Subcutaneous adipose tissue (tissue), 4 donors: ENCODE measurements around the gene ATXN1. TPM values are rescaled to one million over a fixed set of nuclear protein-coding genes. Genes with fewer than 3 reads are reported as not detected.

Source experiments
- total RNA-seq, 4 donors: library from RNA; depleted of rRNA; stranded (reverse); fragments of >200 nt; gene quantifications; one replicate each; pipeline ENCODE4 v1.1.0, GENCODE V29; 2016
- TF ChIP-seq, protein P1 (sequence below): fragments of 450-650 bp; IDR thresholded peaks from one replicate; pipeline ENCODE4 v1.5.1; 2016; ENCODE audit warnings: low read depth, mild to moderate bottlenecking, control low read depth, antibody characterized with exemption, moderate library complexity

ATXN1 gene
- total RNA-seq, 4 donors from 2014 or later, result 27.1 to 35.6 (median 35.1) TPM

DNA sequence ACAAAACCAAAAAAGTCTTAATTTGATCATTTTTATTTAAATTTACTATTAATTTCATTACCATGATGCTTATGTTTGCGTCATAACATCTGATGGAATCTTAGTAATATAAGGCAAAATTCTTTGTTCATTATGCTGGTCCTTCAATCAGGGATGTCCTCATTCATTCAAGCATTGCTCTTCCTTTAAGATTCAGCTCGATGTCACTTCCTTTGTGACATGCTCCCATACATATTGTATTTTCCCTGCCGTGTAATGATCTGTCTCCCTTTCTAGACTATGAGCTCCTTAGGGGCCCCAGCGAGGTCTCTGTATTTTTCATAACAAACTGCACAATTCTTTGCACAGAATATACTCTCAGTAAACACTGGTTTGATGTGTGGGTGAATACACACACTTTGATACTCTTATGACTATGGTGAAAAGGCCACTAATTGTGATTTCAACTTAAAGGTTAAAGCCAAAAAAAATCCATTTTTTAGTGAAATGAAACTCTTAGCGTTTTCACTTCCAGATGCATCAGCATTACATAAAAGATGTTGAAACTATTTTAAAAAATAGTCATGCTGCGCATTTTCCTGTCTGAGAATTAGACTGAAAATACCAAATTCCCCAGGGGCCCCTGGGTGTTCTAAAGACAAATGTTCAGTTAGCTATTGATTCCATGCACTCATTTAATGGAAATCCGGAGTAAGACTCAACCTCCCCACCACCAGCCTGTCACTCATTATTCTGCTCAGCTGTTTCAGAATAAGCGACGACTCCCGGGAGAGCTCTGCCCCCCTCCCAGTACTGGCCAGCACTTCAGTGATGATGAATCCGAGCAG is 169.7 kb downstream of the ATXN1 start:
- TF ChIP-seq, protein P1, sequence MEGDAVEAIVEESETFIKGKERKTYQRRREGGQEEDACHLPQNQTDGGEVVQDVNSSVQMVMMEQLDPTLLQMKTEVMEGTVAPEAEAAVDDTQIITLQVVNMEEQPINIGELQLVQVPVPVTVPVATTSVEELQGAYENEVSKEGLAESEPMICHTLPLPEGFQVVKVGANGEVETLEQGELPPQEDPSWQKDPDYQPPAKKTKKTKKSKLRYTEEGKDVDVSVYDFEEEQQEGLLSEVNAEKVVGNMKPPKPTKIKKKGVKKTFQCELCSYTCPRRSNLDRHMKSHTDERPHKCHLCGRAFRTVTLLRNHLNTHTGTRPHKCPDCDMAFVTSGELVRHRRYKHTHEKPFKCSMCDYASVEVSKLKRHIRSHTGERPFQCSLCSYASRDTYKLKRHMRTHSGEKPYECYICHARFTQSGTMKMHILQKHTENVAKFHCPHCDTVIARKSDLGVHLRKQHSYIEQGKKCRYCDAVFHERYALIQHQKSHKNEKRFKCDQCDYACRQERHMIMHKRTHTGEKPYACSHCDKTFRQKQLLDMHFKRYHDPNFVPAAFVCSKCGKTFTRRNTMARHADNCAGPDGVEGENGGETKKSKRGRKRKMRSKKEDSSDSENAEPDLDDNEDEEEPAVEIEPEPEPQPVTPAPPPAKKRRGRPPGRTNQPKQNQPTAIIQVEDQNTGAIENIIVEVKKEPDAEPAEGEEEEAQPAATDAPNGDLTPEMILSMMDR, result no peak

DNA sequence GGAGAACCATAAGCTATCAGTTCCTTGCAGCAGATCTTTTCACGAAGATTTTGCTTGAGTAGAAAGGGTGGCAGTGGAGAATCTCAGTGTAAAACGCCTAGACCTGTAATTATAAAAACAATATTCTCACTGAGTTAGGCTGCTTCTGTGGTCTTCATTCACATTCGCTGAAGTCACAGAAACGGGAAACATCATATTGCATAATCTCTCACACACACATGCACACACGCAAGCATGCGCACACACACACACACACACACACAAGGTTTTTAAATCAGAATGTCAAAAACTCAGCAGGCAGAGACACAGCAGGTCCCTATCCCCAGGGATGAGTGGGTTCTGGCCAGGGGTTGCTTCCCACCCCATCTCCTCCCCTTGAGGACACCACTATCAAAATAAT is 175.5 kb downstream of the ATXN1 start:
- TF ChIP-seq, protein P1, result no peak

DNA sequence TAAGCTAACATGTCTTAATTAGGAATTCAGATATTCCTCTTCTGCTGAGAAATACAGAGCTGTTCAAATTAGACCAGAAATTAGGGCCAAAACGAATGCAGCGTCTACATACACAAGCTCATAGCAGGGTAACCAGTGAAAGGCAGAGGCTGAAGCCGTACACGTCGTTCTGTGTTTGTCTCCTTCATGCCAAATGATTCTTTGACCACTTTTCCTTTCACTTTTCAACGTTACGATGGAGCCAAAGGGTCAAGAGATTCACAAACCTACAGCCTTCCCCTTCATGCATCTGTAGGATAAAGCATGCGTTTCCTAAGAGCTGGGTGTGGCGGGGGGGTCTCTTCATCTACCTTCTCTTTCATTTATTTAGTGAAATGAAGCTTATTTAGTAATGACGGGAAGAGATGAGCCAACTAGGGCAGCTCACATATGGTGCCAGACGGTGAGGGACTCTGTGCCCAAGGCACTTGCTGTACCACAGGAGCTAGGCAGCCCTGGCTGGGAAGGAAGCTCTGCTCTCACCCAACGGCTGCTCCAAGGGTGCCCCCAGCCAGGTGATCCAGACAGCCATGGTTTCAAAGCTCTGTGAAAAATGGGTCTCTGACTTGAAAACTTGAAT is 178.0 kb downstream of the ATXN1 start:
- TF ChIP-seq, protein P1, result no peak

DNA sequence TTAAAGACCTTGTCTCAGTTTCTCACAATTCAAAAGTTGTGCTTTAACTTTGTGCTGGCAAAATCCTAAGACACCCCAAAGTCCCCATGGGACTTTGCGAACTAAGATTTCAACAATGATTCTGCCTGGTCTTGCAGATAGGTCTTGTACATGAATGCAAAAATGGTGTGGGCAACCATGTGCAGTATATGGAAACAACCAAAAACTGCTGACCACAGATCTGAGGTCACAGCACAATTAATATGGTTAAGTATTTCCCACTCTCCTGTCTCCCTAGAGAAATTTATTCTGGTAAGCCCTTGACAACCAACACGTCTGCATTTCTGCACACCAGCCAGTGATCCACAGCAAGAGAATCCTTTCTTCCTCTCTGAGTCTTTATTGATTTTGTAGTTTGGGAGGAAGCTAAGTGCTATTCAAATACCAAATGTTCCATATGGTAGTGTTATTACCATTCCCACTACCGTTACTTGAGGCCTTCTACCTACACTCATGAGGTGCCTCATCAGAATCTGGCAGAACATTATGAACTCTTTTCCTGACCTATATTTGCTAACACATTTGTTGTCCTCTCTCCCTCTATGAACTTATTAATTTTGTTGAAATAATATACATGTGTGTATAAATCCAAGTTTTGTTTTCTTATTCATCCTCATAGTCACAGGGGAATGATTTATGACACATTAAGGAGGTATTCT is 178.7 kb downstream of the ATXN1 start:
- TF ChIP-seq, protein P1, result no peak

DNA sequence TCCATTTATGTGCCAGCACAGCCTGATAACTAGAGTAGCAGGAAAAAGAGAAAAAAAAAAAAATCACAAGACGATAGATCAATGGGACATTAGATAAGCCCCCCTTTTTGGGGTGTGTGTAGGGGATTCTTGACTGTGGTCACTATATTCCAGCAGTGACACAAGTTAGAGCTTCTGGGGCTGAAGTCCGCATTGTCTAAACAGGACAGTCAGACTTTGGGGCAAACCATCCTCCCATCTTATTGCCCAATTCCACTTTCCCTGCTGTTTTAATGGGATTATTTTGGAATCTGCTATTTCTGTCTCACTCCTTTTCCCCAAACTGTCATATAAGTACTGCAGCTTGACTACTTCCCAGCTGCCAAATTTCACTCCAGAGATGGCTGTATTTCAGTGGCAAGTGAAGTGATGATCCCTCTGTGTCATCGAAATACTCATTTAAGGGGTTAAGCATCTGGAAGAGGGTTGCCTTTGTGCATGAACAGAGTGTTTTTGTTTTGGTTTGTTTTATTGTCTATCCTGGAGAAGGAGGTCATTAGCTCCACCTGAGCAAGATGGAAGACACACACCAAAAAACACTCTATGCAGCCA is 182.5 kb downstream of the ATXN1 start:
- TF ChIP-seq, protein P1, result no peak

DNA sequence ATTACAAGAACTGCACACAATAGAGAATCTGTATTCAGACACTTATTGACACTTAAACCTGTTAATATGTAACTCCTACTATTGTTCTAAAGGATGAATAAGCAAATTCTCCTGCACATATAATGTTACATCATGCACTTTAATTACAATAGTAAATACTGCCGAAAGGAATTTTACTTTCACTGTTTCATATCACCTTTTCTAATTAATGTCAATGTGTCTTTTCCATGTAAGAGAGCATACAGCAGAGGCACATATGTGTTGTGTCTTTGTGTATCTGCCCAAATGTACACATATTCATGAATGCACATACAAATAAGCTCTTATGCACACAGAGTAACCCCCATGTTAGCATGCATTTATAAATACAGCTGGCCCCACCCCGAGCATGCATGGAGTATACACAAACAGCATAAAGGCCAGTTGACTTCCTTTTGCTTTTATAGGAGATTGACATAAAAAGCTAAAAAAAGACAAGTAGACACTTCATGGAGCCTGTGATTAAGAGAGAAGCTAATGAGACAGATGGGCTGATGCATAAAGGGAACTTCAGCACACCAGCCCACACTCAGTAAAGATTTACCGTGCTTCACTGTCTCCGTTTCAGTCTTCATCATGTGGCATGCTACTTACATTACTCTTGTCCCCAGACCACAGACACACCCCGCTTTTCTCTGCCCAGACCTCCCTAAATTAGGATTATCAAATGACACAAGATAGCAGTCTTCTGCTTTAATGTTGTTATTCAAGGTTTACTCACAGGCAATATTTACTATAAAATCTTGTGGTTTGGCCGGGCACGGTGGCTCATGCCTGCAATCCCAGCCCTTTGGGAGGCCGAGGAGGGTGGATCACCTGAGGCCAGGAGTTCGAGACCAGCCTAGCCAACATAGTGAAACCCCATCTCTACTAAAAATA is 184.6 kb downstream of the ATXN1 start:
- TF ChIP-seq, protein P1, result no peak
